Measurements from ENCODE around the gene NACC2.

The NACC2 gene

GRCh38 chr9:136011703-136012496, 83.2 kb downstream of the NACC2 start:
- no peak overlapping the region for H3K4me3 ChIP-seq (ENCODE audit: low read depth, low read length)
- TF ChIP-seq CTCF (IDR thresholded peaks at IDR 0.05; ENCODE audit: control insufficient read depth, extremely low read depth, insufficient read depth): no peak
- DNase-seq (ENCODE audit: low read depth): no peak

GRCh38 chr9:136011376-136011702, 83.8 kb downstream of the NACC2 start:
- no peak overlapping the region for H3K4me3 ChIP-seq (ENCODE audit: low read depth, low read length)
- no peak for DNase-seq (ENCODE audit: low read depth)
- no peak for TF ChIP-seq CTCF (IDR thresholded peaks at IDR 0.05; ENCODE audit: control insufficient read depth, extremely low read depth, insufficient read depth)

GRCh38 chr9:136010615-136011361, 84.3 kb downstream of the NACC2 start:
- DNase-seq (ENCODE audit: low read depth): no peak
- TF ChIP-seq CTCF (IDR thresholded peaks at IDR 0.05; ENCODE audit: control insufficient read depth, extremely low read depth, insufficient read depth): no peak
- no peak overlapping the region for H3K4me3 ChIP-seq (ENCODE audit: low read depth, low read length)

GRCh38 chr9:136010176-136010575, 84.9 kb downstream of the NACC2 start:
- DNase-seq (ENCODE audit: low read depth): no peak
- H3K4me3 ChIP-seq (ENCODE audit: low read depth, low read length): no peak overlapping the region
- TF ChIP-seq CTCF (IDR thresholded peaks at IDR 0.05; ENCODE audit: control insufficient read depth, extremely low read depth, insufficient read depth): no peak

GRCh38 chr9:136009516-136009915, 85.6 kb downstream of the NACC2 start:
- no peak for TF ChIP-seq CTCF (IDR thresholded peaks at IDR 0.05; ENCODE audit: control insufficient read depth, extremely low read depth, insufficient read depth)
- H3K4me3 ChIP-seq (ENCODE audit: low read depth, low read length): no peak overlapping the region
- no peak for DNase-seq (ENCODE audit: low read depth)

GRCh38 chr9:136008693-136008997, 86.4 kb downstream of the NACC2 start:
- DNase-seq (ENCODE audit: low read depth): no peak
- TF ChIP-seq CTCF (IDR thresholded peaks at IDR 0.05; ENCODE audit: control insufficient read depth, extremely low read depth, insufficient read depth): no peak
- H3K4me3 ChIP-seq (ENCODE audit: low read depth, low read length): no peak overlapping the region

Measured in LNCaP clone FGC (cell line).